Measurements from ENCODE around the gene HHAT. TPM values are rescaled to one million over a fixed set of nuclear protein-coding genes. Genes with fewer than 3 reads are reported as not detected.

Gene HHAT
- total and polyA plus RNA-seq, 9 of the 15 experiments (the other 6 are each of a cell fraction or from before 2014, with no cell fraction given), result 0.07 to 0.16 (median 0.13) TPM; not detected in 1

GRCh38 chr1:210412240-210412639 is 83.5 kb downstream of the HHAT start:
- POLR2A ChIA-PET, result no interaction called here
- in situ Hi-C loops (cut with MboI), result loop anchor here (25.0 kb wide), 1 partner anchor 1250 kb away; no protein-coding TSS in a partner anchor
- no peaks in the 10 kb centered on the region for H3K36me3 ChIP-seq (ENCODE audit: control insufficient read depth, insufficient read depth, low read length)

More at GRCh38 chr1:210412240-210412639, 83.5 kb downstream of the HHAT start:
- TF ChIP-seq MGA (IDR thresholded peaks at IDR 0.05) (no peak), ELF4 (CRISPR knock-in tag; IDR thresholded peaks at IDR 0.05) (no peak), ZBTB17 (CRISPR knock-in tag; IDR thresholded peaks at IDR 0.05) (no peak)
- ATAC-seq, result no peak
- DNase-seq (ENCODE audit: extremely low read depth in 1 of 4, low spot score in 3 of 4), result no peak
- Histone ChIP-seq H3K9me1 (ENCODE audit: control insufficient read depth, insufficient read depth, low read length) (no peaks in the 10 kb centered on the region), H3K9ac (ENCODE audit: insufficient read depth in 1 of 2, low read depth in 2 of 2, low read length in 2 of 2) (no peak overlapping the region), H3K27me3 (ENCODE audit: control insufficient read depth in 2 of 2, insufficient read depth in 2 of 2, low read length in 2 of 2) (no peaks in the 10 kb centered on the region), H3K4me2 (ENCODE audit: insufficient read depth, low read length) (no peak overlapping the region), H3K4me3 (no peak overlapping the region), H3K27ac (ENCODE audit: extremely low read depth, low read depth, low read length) (no peak overlapping the region), H3K4me1 (replicated peaks in 1 of 2; ENCODE audit: control insufficient read depth in 2 of 2, insufficient read depth in 2 of 2, low read length in 2 of 2) (no peaks in the 10 kb centered on the region), H3K9me3 (replicated peaks; ENCODE audit: control insufficient read depth, insufficient read depth, low read depth, low read length) (no peaks in the 10 kb centered on the region), H4K20me1 (replicated peaks; ENCODE audit: control insufficient read depth, insufficient read depth, low read length) (no peaks in the 10 kb centered on the region), H2AFZ (ENCODE audit: low read depth, low read length) (no peak overlapping the region), H3K79me2 (ENCODE audit: control insufficient read depth, insufficient read depth, low read length) (no peaks in the 10 kb centered on the region)
- WGBS (ENCODE audit: insufficient coverage, low coverage, missing lambda C conversion rate), result 0% methylated on average over 1 of the region's 1 CpG
- BruUV-seq (replicated peaks), result no TSS peak
- no peak for FAIRE-seq
- CTCF ChIA-PET (ENCODE audit: low intra/inter-chr PET ratio), result no interaction called here
- intact Hi-C loops (cut with micrococcal nuclease), result no loop called here
